Lower leg skin (tissue), 4 donors: ENCODE measurements around the gene GASK1A. TPM values are rescaled to one million over a fixed set of nuclear protein-coding genes. Genes with fewer than 3 reads are reported as not detected.

ENCODE experiments used
- DNase-seq, 2 donors: peaks; one replicate each; pipeline ENCODE4 v3.0.0-alpha.2; 2019; ENCODE audit warnings: low spot score in 2 of 2
- H3K4me3 ChIP-seq: fragments of 200-600 bp; sonication (generic); 2 replicates; pipeline ENCODE4 v1.5.1; 2017; ENCODE audit warnings: mild to moderate bottlenecking, low read depth; ENCODE audit not compliant: poor library complexity, severe bottlenecking
- CTCF ChIP-seq, 3 donors: fragments of 450-650 bp; IDR thresholded peaks; one replicate each; pipeline ENCODE4 v1.5.1; 2016; ENCODE audit warnings: antibody characterized with exemption in 3 of 3, mild to moderate bottlenecking in 3 of 3, moderate library complexity in 2 of 3
- POLR2A ChIP-seq, 2 donors: fragments of 450-650 bp; IDR thresholded peaks; one replicate each; pipeline ENCODE4 v1.6.1; 2016 to 2017; ENCODE audit warnings: antibody characterized with exemption in 2 of 2, mild to moderate bottlenecking in 1 of 2, moderate library complexity in 1 of 2
- WGBS, 2 donors: methylation state at CpG; one replicate each; pipeline ENCODE4 v1.1.5; 2018; 5-methylcytosine and 5-hydroxymethylcytosine counted together
- intact Hi-C: fragments of 100-400 bp; cut with DNase I; formaldehyde crosslinking; loops from one replicate; pipeline ENCODE4 v1.15.0; 2023; ENCODE audit warnings: low total_unique reads
- total RNA-seq, 4 donors: library from RNA; depleted of rRNA; stranded (reverse); fragments of >200 nt; gene quantifications; one replicate each; pipeline ENCODE4 v1.1.0, GENCODE V29; 2016

The GASK1A gene
- total RNA-seq, 4 donors from 2014 or later, result 1.4 to 5.6 (median 3.3) TPM

DNA sequence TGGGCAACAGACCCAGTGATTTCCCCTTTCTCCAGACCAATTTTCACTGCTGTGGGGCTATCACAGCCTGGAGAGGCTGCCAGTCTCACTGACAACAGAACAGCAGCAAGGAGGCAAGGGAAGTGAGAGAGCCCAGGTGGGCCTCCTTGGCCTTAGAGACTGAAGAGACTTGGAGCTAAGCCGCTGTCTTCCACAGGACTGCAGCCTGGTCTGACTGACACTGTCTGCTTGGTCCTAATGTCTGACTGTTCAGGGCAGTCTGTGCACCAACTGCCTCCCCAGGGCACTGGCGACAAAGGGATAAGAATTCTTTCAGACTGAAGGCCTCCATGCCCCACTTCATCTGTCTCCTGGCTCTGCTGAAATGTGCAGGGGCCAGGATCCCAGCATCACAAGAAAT, 115.3 kb downstream of the GASK1A start:
- no peak overlapping the region for H3K4me3 ChIP-seq
- TF ChIP-seq POLR2A (IDR thresholded peaks at IDR 0.05), result no peak
- DNase-seq, result no peak
- intact Hi-C loops, result no loop called here
- WGBS, 2 donors, result 92 to 93% methylated on average over 1 to 2 of the region's 2 CpGs

DNA sequence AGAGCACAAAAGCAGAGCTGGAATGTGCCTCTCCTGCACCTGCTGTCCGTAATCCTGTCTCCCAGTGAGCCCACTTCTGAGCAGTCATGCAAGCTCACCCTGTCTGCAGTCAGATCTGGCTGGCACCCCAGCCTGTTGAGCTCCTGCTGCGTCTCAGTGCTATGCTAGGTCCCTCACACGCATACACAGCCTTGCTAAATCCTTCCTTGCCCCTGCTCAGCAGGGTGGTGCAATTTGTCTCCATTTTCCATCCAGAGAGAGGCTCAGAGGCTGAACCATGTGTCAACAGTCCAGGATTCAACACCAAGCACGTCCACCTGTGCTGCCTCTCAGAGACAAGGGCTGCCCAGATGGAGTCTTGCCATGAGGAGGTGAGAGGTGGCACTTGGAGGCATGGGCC, 115.7 kb downstream of the GASK1A start:
- no peak for DNase-seq
- H3K4me3 ChIP-seq, result no peak overlapping the region
- TF ChIP-seq POLR2A (IDR thresholded peaks at IDR 0.05) (no peak), CTCF (IDR thresholded peaks at IDR 0.05) (no peak)
- intact Hi-C loops, result no loop called here
- 96 to 97% methylated on average over 4 of the region's 4 CpGs for WGBS, 2 donors

GRCh38 chr3:43095370-43095769, 116.3 kb downstream of the GASK1A start:
- no peak overlapping the region for H3K4me3 ChIP-seq
- TF ChIP-seq CTCF (IDR thresholded peaks at IDR 0.05) (no peak), POLR2A (IDR thresholded peaks at IDR 0.05) (no peak)
- 94 to 97% methylated on average over 5 of the region's 5 CpGs for WGBS, 2 donors
- no peak for DNase-seq
- intact Hi-C loops, result no loop called here

GRCh38 chr3:43096761-43097160, 117.7 kb downstream of the GASK1A start:
- DNase-seq, result no peak
- no peak for TF ChIP-seq CTCF (IDR thresholded peaks at IDR 0.05)
- no peak for TF ChIP-seq POLR2A (IDR thresholded peaks at IDR 0.05)
- WGBS, 2 donors, result 93 to 94% methylated on average over 3 of the region's 3 CpGs
- intact Hi-C loops, result no loop called here
- H3K4me3 ChIP-seq, result no peak overlapping the region

DNA sequence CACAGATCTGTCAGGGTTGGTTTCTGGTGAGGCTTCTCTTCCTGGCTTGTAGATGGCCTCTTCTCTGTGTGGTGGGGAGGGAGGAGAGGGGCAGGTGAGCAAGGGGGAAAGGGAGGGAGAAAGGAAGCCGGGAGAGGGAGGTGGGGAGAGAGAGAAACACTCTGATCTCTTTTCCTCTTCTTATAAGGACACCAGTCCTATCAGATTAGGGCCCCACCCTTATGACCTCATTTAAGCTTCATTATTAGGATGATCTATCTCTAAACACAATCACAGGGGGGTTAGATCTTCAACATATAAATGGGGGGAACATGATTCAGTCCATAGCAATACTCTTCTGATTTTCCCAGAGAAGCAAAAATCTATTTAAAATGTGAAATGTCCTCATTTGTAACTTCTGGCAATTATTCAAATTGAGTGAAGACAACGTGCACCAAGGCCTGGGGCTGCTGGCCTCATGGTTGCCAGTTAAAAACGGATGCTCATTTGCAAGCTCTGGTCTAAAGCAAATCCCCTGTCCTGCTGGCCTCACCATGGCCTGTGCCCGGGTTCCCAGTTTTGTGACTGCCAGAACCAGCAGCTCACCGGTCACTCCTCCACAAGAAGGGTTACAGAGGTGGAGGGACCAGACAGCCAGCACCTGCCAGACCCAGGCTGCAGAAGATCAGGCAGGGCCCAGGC, 118.4 kb downstream of the GASK1A start:
- TF ChIP-seq POLR2A (IDR thresholded peaks at IDR 0.05) (no peak), CTCF (IDR thresholded peaks at IDR 0.05) (no peak)
- no peak overlapping the region for H3K4me3 ChIP-seq
- WGBS, 2 donors, result 65 to 74% methylated on average over 5 of the region's 5 CpGs
- intact Hi-C loops, result no loop called here
- no peak for DNase-seq

DNA sequence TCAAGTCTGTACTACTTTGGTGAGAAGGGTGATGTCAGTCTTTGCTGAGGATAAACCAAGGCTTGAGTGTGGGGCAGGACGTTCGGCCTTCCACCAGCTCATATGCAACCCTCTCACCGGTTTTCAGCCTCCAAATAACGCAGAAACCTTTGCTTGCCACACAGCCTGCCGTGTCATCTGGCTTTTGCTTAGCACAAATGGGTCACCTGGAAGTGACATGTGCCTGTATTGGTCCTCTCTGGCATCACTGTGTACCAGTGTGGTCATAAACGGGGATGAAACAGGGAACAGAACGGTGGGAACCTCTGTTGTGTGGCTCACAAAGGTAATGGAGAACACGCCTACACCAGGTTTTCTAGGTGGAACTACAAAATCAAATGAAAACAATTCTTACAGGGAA, 119.7 kb downstream of the GASK1A start:
- no peak for DNase-seq
- H3K4me3 ChIP-seq, result no peak overlapping the region
- intact Hi-C loops, result no loop called here
- WGBS, 2 donors, result 91 to 94% methylated on average over 8 of the region's 8 CpGs
- TF ChIP-seq CTCF (IDR thresholded peaks at IDR 0.05), result no peak
- TF ChIP-seq POLR2A (IDR thresholded peaks at IDR 0.05), result no peak
